ENCODE data around the gene JUNB.

- TF ChIP-seq CTCF (IDR thresholded peaks at IDR 0.05; ENCODE audit: low read depth, low read length), result no peak
- no peak for TF ChIP-seq EZH2phosphoT487 (IDR thresholded peaks at IDR 0.05; ENCODE audit: low read depth)
Measured at GRCh38 chr19:12786952-12787351, 4.3 kb upstream of the JUNB start.
